ENCODE measurements around the gene EHBP1L1.

DNA sequence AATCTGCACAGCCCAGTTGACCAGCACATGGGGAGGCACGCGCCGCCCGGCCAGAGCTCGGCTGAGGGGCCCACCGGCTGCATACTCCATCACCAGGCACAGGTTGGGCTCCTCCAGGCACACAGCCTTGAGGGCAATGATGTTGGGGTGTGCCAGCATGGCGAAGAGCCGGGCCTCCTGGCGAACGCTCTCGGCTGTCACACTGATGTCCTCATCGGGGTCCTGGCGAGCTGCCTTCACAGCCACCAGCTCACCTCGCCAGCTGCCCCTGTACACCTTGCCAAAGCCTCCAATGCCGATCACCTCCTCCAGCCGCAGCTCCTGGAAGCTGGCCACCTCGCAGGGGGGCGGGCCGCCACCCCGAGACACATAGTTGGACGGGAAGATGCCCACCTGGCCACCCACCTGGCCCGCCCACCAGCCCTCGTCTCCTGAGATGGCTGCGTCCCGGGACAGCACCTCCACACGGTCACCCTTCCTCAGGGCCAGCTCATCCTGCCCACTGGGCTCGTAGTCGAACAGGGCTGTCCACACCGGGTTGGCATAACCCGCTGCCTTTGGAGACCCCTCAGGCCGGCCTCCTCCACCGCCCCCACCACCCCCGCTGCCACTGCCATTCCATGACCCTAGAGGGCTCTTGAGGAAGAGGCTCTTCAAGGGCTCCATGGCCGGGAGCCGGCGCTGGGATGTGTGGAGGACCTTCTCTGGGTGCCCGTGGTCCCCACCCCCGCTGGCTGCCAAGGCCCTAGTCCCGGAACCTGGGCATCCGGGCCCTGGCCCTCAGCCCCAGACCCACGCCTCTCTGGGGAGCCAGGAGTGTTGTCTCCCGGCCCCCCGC is 37.5 kb downstream of the EHBP1L1 start:
- TF ChIP-seq, protein P1, sequence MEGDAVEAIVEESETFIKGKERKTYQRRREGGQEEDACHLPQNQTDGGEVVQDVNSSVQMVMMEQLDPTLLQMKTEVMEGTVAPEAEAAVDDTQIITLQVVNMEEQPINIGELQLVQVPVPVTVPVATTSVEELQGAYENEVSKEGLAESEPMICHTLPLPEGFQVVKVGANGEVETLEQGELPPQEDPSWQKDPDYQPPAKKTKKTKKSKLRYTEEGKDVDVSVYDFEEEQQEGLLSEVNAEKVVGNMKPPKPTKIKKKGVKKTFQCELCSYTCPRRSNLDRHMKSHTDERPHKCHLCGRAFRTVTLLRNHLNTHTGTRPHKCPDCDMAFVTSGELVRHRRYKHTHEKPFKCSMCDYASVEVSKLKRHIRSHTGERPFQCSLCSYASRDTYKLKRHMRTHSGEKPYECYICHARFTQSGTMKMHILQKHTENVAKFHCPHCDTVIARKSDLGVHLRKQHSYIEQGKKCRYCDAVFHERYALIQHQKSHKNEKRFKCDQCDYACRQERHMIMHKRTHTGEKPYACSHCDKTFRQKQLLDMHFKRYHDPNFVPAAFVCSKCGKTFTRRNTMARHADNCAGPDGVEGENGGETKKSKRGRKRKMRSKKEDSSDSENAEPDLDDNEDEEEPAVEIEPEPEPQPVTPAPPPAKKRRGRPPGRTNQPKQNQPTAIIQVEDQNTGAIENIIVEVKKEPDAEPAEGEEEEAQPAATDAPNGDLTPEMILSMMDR (IDR thresholded peaks at IDR 0.05), result no peak
- no peak for TF ChIP-seq POLR2A (IDR thresholded peaks at IDR 0.05)

All from lower leg skin (tissue), 3 donors.